ENCODE data around the gene AOAH.

- TF ChIP-seq CTCF (IDR thresholded peaks at IDR 0.05) (no peak), POLR2A (IDR thresholded peaks at IDR 0.05) (no peak)
Observed at GRCh38 chr7:36575832-36576231, 148.5 kb downstream of the AOAH start.
